GM19452 (cell line): ENCODE data around the gene THAP7.

Experiments
- ATAC-seq: cut with Tn5 transposase; IDR thresholded peaks from one replicate; pipeline ENCODE4 v1.9.1; 2021; ENCODE audit not compliant: unreplicated experiment

The THAP7 gene

GRCh38 chr22:20949698-20950183 lies 52.2 kb downstream of the THAP7 start:
- ATAC-seq, result no peak
